Breast epithelium (tissue), 4 donors: ENCODE results near the gene PDLIM4. TPM values are rescaled to one million over a fixed set of nuclear protein-coding genes. Genes with fewer than 3 reads are reported as not detected.

Source experiments
- DNase-seq, 2 donors: peaks; one replicate each; pipeline ENCODE4 v3.0.0-alpha.2; 2019; ENCODE audit warnings: low spot score in 2 of 2
- H3K27ac ChIP-seq, 2 donors: fragments of 200-600 bp; sonication (generic) in 1 of 2; one replicate each; pipeline ENCODE4 v1.5.1; 2016 to 2019; ENCODE audit warnings: mild to moderate bottlenecking in 1 of 2
- H3K27me3 ChIP-seq, 2 donors: fragments of 200-600 bp; sonication (generic) in 1 of 2; one replicate each; pipeline versions ENCODE4 v1.5.1 to v1.6.0; 2017 to 2019; ENCODE audit warnings: control low read depth in 1 of 2, mild to moderate bottlenecking in 1 of 2
- H3K36me3 ChIP-seq: fragments of 200-600 bp; one replicate; pipeline ENCODE4 v1.5.1; 2019
- H3K4me1 ChIP-seq, 2 donors: fragments of 200-600 bp; sonication (generic); one replicate each; pipeline ENCODE4 v1.5.1; 2016 to 2019; ENCODE audit warnings: control low read depth in 1 of 2
- H3K4me3 ChIP-seq, 3 donors: fragments of 200-600 bp; sonication (generic); 1 replicate in 2 of 3; 2 replicates in 1 of 3; pipeline ENCODE4 v1.5.1; 2016 to 2019; ENCODE audit warnings: mild to moderate bottlenecking in 3 of 3, moderate library complexity in 2 of 3
- H3K9me3 ChIP-seq, 2 donors: fragments of 200-600 bp; sonication (generic) in 1 of 2; one replicate each; pipeline ENCODE4 v1.5.1; 2016 to 2019; ENCODE audit warnings: control low read depth in 1 of 2
- POLR2A ChIP-seq: fragments of 450-650 bp; IDR thresholded peaks from one replicate; pipeline ENCODE4 v1.6.1; 2016; ENCODE audit warnings: antibody characterized with exemption, mild to moderate bottlenecking, moderate library complexity
- POLR2AphosphoS5 ChIP-seq, 3 donors: sonication (generic); formaldehyde crosslinking; IDR thresholded peaks; one replicate each; pipeline ENCODE4 v1.6.1; 2017; ENCODE audit warnings: antibody characterized with exemption in 3 of 3
- intact Hi-C: fragments of 100-400 bp; cut with DNase I; formaldehyde crosslinking; loops from one replicate; pipeline ENCODE4 v1.15.1; 2023; ENCODE audit warnings: low total_unique reads
- total RNA-seq, 3 donors: library from RNA; depleted of rRNA; stranded (reverse); fragments of >200 nt; gene quantifications; one replicate each; pipeline ENCODE4 v1.1.0, GENCODE V29; 2016
- TF ChIP-seq, protein P1 (sequence below), 3 donors: fragments of 450-650 bp; IDR thresholded peaks; one replicate each; pipeline ENCODE4 v1.5.1; 2016 to 2017; ENCODE audit warnings: antibody characterized with exemption in 3 of 3, mild to moderate bottlenecking in 3 of 3, moderate library complexity in 3 of 3

The PDLIM4 gene
- total RNA-seq, 3 donors from 2014 or later: 9.0 to 102 (median 71.4) TPM

- peak in 1 of 2 donors; percentile 61 for DNase-seq
- Histone ChIP-seq H3K4me1 (peaks cover 0 to 19% of the 10 kb centered on the region in 2 donors), H3K36me3 (no peaks in the 10 kb centered on the region), H3K9me3 (no peaks in the 10 kb centered on the region), H3K27ac (peak overlapping the region; percentile 88 to 90), H3K4me3 (no peak overlapping the region), H3K27me3 (no peaks in the 10 kb centered on the region)
- TF ChIP-seq POLR2A: no peak
- TF ChIP-seq, protein P1, sequence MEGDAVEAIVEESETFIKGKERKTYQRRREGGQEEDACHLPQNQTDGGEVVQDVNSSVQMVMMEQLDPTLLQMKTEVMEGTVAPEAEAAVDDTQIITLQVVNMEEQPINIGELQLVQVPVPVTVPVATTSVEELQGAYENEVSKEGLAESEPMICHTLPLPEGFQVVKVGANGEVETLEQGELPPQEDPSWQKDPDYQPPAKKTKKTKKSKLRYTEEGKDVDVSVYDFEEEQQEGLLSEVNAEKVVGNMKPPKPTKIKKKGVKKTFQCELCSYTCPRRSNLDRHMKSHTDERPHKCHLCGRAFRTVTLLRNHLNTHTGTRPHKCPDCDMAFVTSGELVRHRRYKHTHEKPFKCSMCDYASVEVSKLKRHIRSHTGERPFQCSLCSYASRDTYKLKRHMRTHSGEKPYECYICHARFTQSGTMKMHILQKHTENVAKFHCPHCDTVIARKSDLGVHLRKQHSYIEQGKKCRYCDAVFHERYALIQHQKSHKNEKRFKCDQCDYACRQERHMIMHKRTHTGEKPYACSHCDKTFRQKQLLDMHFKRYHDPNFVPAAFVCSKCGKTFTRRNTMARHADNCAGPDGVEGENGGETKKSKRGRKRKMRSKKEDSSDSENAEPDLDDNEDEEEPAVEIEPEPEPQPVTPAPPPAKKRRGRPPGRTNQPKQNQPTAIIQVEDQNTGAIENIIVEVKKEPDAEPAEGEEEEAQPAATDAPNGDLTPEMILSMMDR (IDR thresholded peaks at IDR 0.05): no peak
- intact Hi-C loops: no loop called here
Observed at GRCh38 chr5:132253008-132253441, 4.5 kb upstream of the PDLIM4 start.

GRCh38 chr5:132253452-132254320 is 3.8 kb upstream of the PDLIM4 start:
- intact Hi-C loops: no loop called here
- no peaks in the 10 kb centered on the region for H3K36me3 ChIP-seq
- peak in 1 of 2 donors; percentile 27 for DNase-seq
- no peaks in the 10 kb centered on the region for H3K9me3 ChIP-seq
- peak overlapping the region; percentile 88 to 90 for H3K27ac ChIP-seq
- no peak overlapping the region for H3K4me3 ChIP-seq
- peaks cover 0 to 19% of the 10 kb centered on the region in 2 donors for H3K4me1 ChIP-seq
- no peaks in the 10 kb centered on the region for H3K27me3 ChIP-seq
- TF ChIP-seq POLR2A (no peak), POLR2AphosphoS5 (IDR thresholded peaks at IDR 0.05) (no peak)
- TF ChIP-seq, protein P1 (IDR thresholded peaks at IDR 0.05): no peak

DNA sequence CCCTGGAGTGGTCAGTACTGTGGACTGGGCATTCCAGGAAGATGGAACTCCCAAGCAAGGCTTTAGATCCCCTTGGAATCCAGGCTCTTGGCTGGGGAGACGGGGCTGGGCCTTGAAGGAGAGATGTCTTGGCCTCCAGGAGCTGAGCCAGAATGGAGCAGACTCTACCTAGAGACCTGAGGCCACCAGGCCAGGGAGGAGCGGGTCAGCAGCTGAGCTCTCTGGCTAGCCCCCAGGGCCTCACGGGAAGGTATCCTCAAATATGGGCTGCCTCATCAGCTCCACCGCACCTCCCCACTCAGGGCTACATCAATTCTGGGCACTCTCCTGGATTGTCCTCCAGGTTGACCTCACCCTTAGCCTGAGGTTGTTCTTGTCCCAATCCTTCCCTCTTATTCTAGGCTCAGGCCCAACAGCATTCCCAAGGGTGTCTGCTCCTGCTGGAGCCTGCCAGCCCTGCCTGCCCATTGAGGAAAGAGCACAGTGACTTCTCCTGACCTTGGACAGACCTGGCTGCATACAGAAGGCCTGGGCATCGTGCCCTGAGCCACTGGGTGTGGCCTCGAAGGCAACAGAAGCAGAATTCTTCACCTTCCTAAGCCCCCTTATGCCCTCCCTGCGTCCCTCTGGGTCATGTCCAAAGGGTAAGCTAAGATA is 3.0 kb upstream of the PDLIM4 start:
- no peaks in the 10 kb centered on the region for H3K36me3 ChIP-seq
- H3K4me3 ChIP-seq: peak overlapping the region in 1 of 3 donors; percentile 40
- no peaks in the 10 kb centered on the region for H3K27me3 ChIP-seq
- intact Hi-C loops: no loop called here
- TF ChIP-seq POLR2A (no peak), POLR2AphosphoS5 (IDR thresholded peaks at IDR 0.05) (peak; percentile 15 to 75 (median 51))
- no peaks in the 10 kb centered on the region for H3K9me3 ChIP-seq
- H3K4me1 ChIP-seq: peaks cover 1 to 19% of the 10 kb centered on the region in 2 donors
- peak overlapping the region; percentile 88 to 90 for H3K27ac ChIP-seq
- DNase-seq: peak; percentile 73 to 95

DNA sequence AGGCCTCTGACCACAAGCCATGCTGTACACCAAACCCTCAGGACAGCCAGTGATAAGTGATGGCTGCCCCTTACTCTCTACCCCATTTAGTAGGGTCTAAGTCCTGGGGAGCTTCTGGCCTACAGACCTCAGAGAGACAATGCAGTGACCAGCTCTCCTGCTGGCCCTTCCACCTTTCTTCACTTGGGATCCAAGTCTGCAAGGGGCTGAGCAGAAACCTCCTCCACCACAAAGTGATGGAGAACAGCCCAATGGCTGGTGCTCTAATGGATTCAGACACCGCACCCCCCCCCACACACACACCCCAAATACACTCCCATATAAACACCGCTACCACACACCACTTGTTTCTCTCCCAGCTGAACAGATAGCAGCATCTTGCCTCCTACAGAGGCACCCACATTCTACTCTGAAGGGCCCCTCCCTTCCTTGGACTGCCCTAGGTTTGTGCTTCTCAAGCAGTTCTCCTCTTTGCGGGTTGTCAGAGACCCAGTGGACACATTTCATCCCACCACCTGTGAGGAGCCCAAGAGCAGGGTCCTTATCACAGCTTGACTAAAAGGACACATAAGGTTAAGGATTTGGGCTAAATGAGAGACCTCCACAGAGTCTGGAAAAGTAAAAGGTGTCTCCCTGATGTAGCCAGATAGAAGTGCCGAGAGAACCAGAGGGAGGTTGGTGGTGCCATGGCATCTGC is 1.3 kb upstream of the PDLIM4 start:
- no peaks in the 10 kb centered on the region for H3K36me3 ChIP-seq
- peak in 1 of 2 donors; percentile 17 for DNase-seq
- peak overlapping the region; percentile 90 to 95 for H3K27ac ChIP-seq
- H3K9me3 ChIP-seq: no peaks in the 10 kb centered on the region
- H3K4me3 ChIP-seq: peak overlapping the region in 1 of 3 donors; percentile 96
- no peaks in the 10 kb centered on the region for H3K27me3 ChIP-seq
- intact Hi-C loops: no loop called here
- TF ChIP-seq POLR2A (no peak), POLR2AphosphoS5 (IDR thresholded peaks at IDR 0.05) (no peak)
- TF ChIP-seq, protein P1 (IDR thresholded peaks at IDR 0.05): no peak
- peaks cover 10 to 33% of the 10 kb centered on the region in 2 donors for H3K4me1 ChIP-seq

GRCh38 chr5:132256783-132257130 is 739 bp upstream of the PDLIM4 start:
- intact Hi-C loops: no loop called here
- peak overlapping the region; percentile 90 to 95 for H3K27ac ChIP-seq

More at GRCh38 chr5:132256783-132257130, 739 bp upstream of the PDLIM4 start:
- H3K9me3 ChIP-seq: no peaks in the 10 kb centered on the region
- no peaks in the 10 kb centered on the region for H3K36me3 ChIP-seq
- H3K27me3 ChIP-seq: no peaks in the 10 kb centered on the region
- H3K4me1 ChIP-seq: peaks cover 15 to 38% of the 10 kb centered on the region in 2 donors
- peak overlapping the region in 2 of 3 donors; percentile 85 to 96 for H3K4me3 ChIP-seq
- TF ChIP-seq POLR2AphosphoS5 (IDR thresholded peaks at IDR 0.05): no peak
- TF ChIP-seq, protein P1 (IDR thresholded peaks at IDR 0.05): no peak
- TF ChIP-seq POLR2A: no peak
- no peak for DNase-seq
